ENCODE measurements around the gene SLC23A2.

SLC23A2 gene

GRCh38 chr20:4836473-4836872 is 164.8 kb downstream of the SLC23A2 start:
- DNase-seq = no peak

GRCh38 chr20:4835244-4836177 is 165.8 kb downstream of the SLC23A2 start:
- DNase-seq = no peak

DNA sequence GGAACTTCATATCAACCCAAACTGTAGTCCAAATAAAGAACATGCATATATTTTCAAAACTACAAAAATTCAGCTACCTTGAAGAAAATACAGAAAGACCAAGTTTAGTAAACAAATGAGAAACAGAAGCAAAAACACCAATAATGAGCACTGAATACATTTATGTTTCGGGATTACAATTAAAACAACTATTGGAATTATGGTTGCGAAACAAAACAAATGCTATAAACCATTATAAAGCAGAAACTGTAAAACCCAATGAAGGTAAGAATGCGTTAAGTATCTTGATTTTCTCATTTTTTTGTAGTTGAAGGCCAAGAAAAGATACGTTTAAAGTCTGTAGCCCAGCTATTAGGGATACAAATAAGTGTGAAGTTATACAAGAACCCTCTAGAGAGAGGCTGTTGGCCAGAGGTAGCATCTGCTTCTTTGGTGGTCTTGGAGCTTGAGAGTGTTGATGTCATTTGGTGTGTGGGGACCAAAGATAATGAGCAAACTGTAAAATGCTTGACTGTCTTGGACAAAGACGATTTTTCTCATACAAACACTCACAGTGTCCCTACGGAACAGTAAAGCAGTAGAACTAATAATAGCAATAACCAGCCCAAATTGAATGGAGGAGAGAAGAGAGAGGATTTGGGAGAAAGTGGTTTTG is 168.1 kb downstream of the SLC23A2 start:
- no peak for DNase-seq

- DNase-seq = no peak
Observed at GRCh38 chr20:4832469-4832868, 168.8 kb downstream of the SLC23A2 start.

GRCh38 chr20:4830696-4831095 is 170.6 kb downstream of the SLC23A2 start:
- DNase-seq = no peak

DNA sequence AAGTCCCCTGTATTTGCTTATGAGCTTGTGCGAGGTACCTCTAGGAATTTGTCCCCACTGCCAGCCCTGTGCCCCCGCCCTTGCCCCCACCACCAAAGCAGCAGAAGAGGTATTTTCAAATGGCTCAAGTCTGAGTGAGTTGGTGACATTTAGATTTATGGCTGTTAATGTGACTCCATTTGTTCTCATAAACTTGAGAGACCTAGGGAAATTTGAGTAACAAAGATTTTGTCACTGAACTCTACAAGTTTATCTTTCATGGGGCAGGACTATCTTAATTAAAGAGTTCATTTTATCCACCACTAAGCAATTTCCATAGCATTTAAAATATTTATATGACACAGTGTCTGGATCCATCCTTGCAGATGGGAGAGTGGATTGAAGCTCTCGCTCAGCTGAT is 171.1 kb downstream of the SLC23A2 start:
- DNase-seq = no peak

GRCh38 chr20:4829514-4830215 is 171.6 kb downstream of the SLC23A2 start:
- DNase-seq = no peak

DNA sequence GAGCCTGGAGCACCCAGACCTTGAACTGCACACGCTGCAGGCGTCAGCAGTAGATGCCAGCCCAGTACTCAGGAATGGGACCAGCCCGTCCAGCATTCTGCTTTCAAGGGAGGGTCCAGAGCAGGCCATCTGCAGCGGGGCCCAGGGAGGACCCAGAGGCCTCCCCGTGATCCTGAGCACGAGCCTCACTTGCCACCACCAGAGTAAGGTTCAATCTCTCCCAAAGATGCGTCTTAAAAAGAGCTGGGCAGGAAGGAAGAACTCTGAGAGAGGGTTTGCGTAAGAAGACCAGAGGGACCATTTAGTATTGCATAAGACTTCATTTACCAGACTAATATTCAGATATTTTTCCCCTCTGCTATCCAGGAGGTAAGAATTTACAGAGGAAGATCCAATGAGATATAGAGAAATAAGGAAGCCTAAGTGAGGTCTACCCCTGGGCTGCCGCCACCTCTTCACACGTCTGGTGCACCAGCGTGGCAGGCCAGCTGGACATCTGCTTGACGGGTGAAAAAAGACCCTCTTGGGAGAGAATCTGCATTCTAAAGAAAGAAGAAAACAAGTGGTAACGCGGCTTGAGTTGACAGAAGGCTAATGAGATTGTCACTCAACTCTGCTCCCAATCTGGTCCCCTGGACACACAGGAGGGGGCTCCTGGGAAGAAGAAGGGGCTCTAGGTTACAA is 172.3 kb downstream of the SLC23A2 start:
- DNase-seq = no peak

DNA sequence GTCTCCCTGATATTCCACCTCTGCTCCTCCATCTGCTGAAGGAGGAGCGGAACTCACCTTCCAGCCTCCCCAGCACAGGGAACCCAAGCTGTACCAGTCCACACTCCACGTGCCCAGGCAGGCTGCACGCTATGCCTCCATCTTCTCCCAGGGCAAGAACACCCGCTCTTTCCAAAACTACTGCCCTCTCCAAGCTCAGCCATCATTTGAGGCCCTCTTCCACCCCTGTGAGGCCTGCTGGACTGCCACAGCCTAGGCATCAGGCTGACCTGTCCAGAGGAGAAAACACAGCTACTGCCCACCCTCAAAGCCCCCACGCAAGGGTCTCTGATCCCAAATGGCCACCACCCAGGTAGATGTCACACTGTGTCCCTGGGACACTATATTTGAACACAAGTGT is 179.7 kb downstream of the SLC23A2 start:
- DNase-seq = no peak

DNA sequence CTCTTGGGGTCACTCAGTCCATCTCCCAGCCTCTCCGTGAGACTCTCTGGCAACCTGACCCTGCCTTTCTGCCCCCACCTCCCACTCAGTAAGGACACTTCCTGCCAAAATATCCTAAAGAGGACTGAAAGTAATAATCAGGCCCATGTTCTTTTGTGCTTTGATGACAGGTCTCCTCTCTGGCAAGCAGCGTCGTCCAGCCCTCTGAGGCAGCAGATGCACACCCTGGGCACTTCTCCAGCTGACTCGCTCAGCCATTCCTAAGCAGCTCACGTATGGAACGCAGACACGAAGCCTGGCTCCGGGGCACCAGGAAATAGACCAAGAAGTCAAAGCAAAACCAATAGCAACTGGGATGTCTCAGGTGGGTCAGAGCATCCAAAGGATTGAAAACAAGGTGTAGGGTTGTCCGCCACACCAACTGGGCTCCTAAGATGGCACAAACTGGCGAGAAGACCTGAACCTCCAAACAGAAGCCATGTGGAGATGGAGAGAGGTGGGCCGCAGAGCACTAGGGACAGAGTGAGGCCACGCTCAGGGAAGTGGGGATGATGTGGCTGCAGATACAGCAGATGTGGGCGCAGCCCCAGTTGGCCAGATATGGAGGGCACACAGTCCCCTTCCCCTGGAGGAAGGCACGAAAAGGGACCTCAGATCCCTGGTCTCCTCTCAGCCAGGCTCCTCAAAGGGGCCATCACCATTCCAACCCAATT is 180.3 kb downstream of the SLC23A2 start:
- DNase-seq = peak; percentile 6

- DNase-seq = no peak
Observed at GRCh38 chr20:4819901-4820300, 181.4 kb downstream of the SLC23A2 start.

GRCh38 chr20:4817230-4817671 is 184.1 kb downstream of the SLC23A2 start:
- peak; percentile 88 for DNase-seq

- DNase-seq = no peak
Observed at GRCh38 chr20:4815628-4816027, 185.7 kb downstream of the SLC23A2 start.

- no peak for DNase-seq
Observed at GRCh38 chr20:4814696-4815252, 186.5 kb downstream of the SLC23A2 start.

- DNase-seq = peak; percentile 47
Observed at GRCh38 chr20:4813863-4814695, 187.2 kb downstream of the SLC23A2 start.

DNA sequence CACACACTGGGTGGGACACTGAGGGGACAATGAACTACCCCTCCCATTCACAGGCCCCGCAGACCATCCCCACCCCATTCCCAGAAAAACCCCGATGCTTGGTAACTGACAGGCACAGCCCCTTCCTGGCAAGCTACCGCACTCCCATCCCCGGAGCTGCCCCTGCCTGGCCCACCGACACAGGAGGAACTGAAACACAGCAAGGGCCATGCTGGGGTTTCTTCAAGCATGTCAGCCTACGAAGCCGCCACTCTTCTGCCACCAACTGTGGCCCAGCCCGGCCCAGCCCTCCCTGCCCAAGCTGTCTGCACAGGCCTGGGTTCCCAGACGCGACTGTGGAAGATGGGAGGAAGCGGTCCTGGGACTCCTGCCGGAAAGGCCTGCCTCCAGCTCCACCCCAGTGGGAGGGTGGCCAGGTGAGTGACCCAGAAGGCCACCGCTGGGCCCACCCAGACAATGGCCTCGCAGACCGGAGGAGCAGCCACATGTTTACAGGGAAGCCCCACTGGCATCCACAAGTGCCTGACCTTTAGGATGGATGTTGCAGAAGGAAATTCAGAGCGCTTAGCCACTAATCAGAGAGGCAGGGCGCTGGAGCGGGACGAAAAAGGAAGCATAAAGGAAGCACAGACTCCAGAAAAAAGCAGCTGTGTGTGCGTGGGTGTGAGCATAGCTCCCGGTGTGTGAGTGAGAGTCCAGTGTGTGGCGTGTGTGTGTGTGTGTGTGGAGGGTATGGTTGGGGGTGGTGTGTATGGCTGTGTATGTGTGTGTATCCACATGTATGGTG is 188.0 kb downstream of the SLC23A2 start:
- DNase-seq = peak; percentile 48

- no peak for DNase-seq
Observed at GRCh38 chr20:4812641-4813075, 188.7 kb downstream of the SLC23A2 start.

DNA sequence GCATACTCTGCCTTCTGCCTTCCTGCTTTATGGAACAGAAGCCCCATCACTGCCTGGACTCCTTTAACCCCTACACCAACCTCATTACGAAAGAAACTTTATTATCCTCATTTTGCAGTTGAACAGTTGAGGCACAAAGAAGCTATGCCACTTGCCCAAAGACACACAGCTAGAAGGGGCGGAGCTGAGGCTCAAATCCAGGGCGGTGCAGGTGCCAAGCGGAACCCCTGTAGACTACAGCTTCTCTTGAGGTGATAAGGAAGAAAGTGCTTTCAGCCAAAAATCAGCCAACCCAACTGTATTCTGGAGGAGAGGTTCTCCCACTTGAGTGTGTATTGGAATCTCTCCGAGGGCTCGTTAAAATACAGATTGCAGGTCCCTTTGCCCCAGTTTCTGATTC is 189.1 kb downstream of the SLC23A2 start:
- DNase-seq = no peak

DNA sequence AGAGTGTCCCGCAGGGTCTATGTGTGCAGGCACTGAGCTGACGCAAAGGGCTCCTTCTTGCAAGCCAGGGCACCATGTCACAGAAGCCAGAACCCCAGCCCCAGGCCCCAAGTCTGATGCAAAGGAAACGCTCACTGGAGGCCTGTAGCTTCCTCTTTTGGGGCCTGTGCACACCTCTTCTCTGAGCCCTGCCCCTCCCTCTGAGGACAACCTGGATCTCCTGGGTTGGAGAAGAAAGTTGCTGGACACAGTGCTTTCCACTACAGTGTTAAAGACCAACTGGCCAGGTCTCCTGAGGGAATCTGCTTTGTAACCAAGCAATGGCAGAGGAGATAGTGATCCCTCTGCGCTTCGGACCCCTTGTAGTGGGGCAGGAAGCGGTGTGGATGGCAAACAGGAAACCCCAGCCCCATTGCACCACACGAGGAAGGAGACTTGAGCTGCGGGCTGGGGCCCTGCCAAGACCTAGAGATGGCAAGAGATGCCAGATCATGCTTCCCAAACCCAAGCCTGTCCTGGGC is 189.6 kb downstream of the SLC23A2 start:
- no peak for DNase-seq

GRCh38 chr20:4811257-4811656 is 190.1 kb downstream of the SLC23A2 start:
- no peak for DNase-seq

Data from kidney glomerular epithelial cell (primary cell).